ENCODE data around the gene CRADD. TPM values are rescaled to one million over a fixed set of nuclear protein-coding genes. Genes with fewer than 3 reads are reported as not detected.

Gene CRADD
- total and polyA plus RNA-seq, 2 of the 4 experiments (the other 2 are of a cell fraction) = 11.1 to 14.0 TPM

DNA sequence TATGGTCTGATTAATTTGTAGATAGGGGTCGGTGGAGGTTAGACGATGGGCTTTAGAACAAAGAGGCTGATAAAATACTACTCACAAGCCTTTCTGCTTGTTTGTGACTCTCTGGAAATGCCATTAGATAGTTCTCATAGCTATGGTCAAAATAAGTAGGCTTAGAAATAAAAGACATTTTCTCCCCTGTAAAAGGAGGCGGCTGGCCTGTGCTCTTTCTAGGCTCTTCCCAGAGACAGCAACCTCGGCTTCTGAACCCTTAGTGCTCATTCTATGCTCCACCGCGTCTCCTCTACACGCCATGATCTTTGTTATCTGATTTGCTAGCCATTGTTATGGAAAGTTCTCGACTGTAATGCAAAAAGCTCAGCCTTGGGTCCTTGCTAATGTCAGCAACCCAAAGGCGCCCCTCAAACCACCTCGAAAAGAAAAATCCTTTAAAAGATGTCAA is 64.5 kb downstream of the CRADD start:
- in situ Hi-C loops (cut with MboI; ENCODE audit: low sequenced_read_pairs) = loop anchor here (5.0 kb wide), 1 partner anchor 174 kb away; no protein-coding TSS in a partner anchor
- H2AFZ ChIP-seq (replicated peaks; ENCODE audit: low read length, poor library complexity) = peak overlapping the region; percentile 95
- dilution Hi-C loops (cut with HindIII; ENCODE audit: low sequenced_read_pairs, unreplicated experiment) = no loop called here

More for the DNA sequence above, 64.5 kb downstream of the CRADD start:
- WGBS, 2 experiments (ENCODE audit: extremely low coverage in 2 of 2, insufficient read length in 1 of 2) = 12% methylated on average over 3 of the region's 10 CpGs; no CpG with 5 or more reads in 1 of the 2 experiments
- peak overlapping the region; percentile 65 for H3K4me3 ChIP-seq (ENCODE audit: insufficient read depth, low read depth, low read length)
- peak overlapping the region; percentile 66; the same call in 1 of the 2 replicates for H2BK20ac ChIP-seq (ENCODE audit: low read depth, low read length)
- H3K4me2 ChIP-seq (ENCODE audit: low read depth, low read length) = peak overlapping the region; percentile 77
- intact Hi-C loops (cut with micrococcal nuclease) = loop anchor here (1.0 to 5.0 kb wide), 5 partner anchors 44 to 239 kb away; partner anchors contain the start of gene CRADD
- no peaks in the 10 kb centered on the region for H3K9me3 ChIP-seq (ENCODE audit: control insufficient read depth, insufficient read depth, low read length)
- H3K36me3 ChIP-seq (ENCODE audit: control insufficient read depth, insufficient read depth, low read length) = no peaks in the 10 kb centered on the region
- peak overlapping the region; percentile 52; the same call in 1 of the 2 replicates for H4K5ac ChIP-seq (ENCODE audit: low read depth, low read length)
- peak overlapping the region; percentile 84 for H2BK120ac ChIP-seq (ENCODE audit: low read depth, low read length)
- H3K23ac ChIP-seq (ENCODE audit: low read depth, low read length) = peak overlapping the region; percentile 66
- peak overlapping the region; percentile 41 for H3K9ac ChIP-seq (ENCODE audit: low read depth, low read length)
- H3K79me1 ChIP-seq (ENCODE audit: low read depth in 1 of 2, low read length in 2 of 2) = peaks cover 2 to 7% of the 10 kb centered on the region in 2 experiments; a peak in 3 of 4 replicates
- H4K20me1 ChIP-seq (ENCODE audit: insufficient read depth, low read length) = no peaks in the 10 kb centered on the region
- peak; percentile 43 for ATAC-seq (ENCODE audit: low read depth)
- no TSS peak for BruUV-seq (replicated peaks)
- POLR2A ChIA-PET (ENCODE audit: unreplicated experiment) = no interaction called here
- H4K8ac ChIP-seq (ENCODE audit: low read depth in 2 of 2, low read length in 2 of 2) = peak overlapping the region; percentile 37 to 89
- peak overlapping the region; percentile 58; the same call in 1 of the 2 replicates for H3K4ac ChIP-seq (ENCODE audit: low read depth, low read length)
- no peak overlapping the region for H2AK5ac ChIP-seq (ENCODE audit: low read depth, low read length)
- peak overlapping the region; percentile 8 for H2AK9ac ChIP-seq (replicated peaks; ENCODE audit: low read depth, low read length, poor library complexity)
- H3K9me1 ChIP-seq (ENCODE audit: insufficient read depth, low read length) = no peaks in the 10 kb centered on the region
- H3K56ac ChIP-seq (ENCODE audit: extremely low read depth, insufficient read depth, low read length) = peak overlapping the region; percentile 78
- H3K4me1 ChIP-seq (ENCODE audit: control insufficient read depth, insufficient read depth, low read length) = peaks cover 5% of the 10 kb centered on the region
- CTCF ChIA-PET = interaction anchor here (0.6 to 1.3 kb wide), 4 partner anchors 11 to 360 kb away, joined by 3 to 4 read pairs (median 4); no protein-coding TSS in a partner anchor
- peak overlapping the region; percentile 65; the same call in 1 of the 2 replicates for H3K27ac ChIP-seq (ENCODE audit: insufficient read depth, low read length)
- peak overlapping the region; percentile 85 for H4K91ac ChIP-seq (ENCODE audit: insufficient read depth, low read depth, low read length)
- no peaks in the 10 kb centered on the region for H3K27me3 ChIP-seq (ENCODE audit: control insufficient read depth, insufficient read depth, low read length)
- peak overlapping the region; percentile 92; the same call in 2 of the 3 replicates for H2BK15ac ChIP-seq (ENCODE audit: low read depth, low read length)
- peak overlapping the region; percentile 51 for H3K18ac ChIP-seq (ENCODE audit: low read depth, low read length)
- DNase-seq = no peak
- H2BK5ac ChIP-seq (ENCODE audit: low read depth, low read length, poor library complexity, severe bottlenecking) = peak overlapping the region; percentile 45
- H3K14ac ChIP-seq (replicated peaks; ENCODE audit: low read depth, low read length) = peak overlapping the region; percentile 80
- TF ChIP-seq, protein P1, sequence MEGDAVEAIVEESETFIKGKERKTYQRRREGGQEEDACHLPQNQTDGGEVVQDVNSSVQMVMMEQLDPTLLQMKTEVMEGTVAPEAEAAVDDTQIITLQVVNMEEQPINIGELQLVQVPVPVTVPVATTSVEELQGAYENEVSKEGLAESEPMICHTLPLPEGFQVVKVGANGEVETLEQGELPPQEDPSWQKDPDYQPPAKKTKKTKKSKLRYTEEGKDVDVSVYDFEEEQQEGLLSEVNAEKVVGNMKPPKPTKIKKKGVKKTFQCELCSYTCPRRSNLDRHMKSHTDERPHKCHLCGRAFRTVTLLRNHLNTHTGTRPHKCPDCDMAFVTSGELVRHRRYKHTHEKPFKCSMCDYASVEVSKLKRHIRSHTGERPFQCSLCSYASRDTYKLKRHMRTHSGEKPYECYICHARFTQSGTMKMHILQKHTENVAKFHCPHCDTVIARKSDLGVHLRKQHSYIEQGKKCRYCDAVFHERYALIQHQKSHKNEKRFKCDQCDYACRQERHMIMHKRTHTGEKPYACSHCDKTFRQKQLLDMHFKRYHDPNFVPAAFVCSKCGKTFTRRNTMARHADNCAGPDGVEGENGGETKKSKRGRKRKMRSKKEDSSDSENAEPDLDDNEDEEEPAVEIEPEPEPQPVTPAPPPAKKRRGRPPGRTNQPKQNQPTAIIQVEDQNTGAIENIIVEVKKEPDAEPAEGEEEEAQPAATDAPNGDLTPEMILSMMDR (conservative IDR thresholded peaks at IDR 0.05; ENCODE audit: low read depth, low read length) = no peak

All from IMR-90 (cell line).